Activated CD8-positive, alpha-beta memory T cell treated with anti-CD3 and anti-CD28 coated beads, Interleukin-2, amount 10 ng/mL, durations not matched to agents 7 days and 5 days (primary cell): ENCODE results near the gene CGB8. TPM values are rescaled to one million over a fixed set of nuclear protein-coding genes. Genes with fewer than 3 reads are reported as not detected.

Experiments
- ATAC-seq: fragments of 150-1000 bp; cut with Tn5 transposase; one replicate; pipeline ENCODE4 v1.10.0; 2021; ENCODE audit warnings: moderate library complexity
- CTCF ChIA-PET: fragments of 350-600 bp; sonication (Branson Sonifier 250); formaldehyde crosslinking; loops from one replicate; lab custom pipeline; 2021; ENCODE audit warnings: antibody characterized with exemption; lab: Charles Lee
- DNase-seq: peaks from one replicate; pipeline ENCODE4 v3.0.0-alpha.2; 2020
- H3K27ac Mint-ChIP-seq: one replicate; pipeline ENCODE4 v1.8.0; 2021; ENCODE audit warnings: mild to moderate bottlenecking, mixed read lengths
- H3K27me3 Mint-ChIP-seq: one replicate; pipeline ENCODE4 v1.8.0; 2021; ENCODE audit warnings: mixed read lengths
- H3K36me3 Mint-ChIP-seq: one replicate; pipeline ENCODE4 v1.8.0; 2021; ENCODE audit warnings: mild to moderate bottlenecking, mixed read lengths
- H3K4me1 Mint-ChIP-seq: one replicate; pipeline ENCODE4 v1.8.0; 2021; ENCODE audit warnings: mixed read lengths
- H3K4me3 Mint-ChIP-seq: one replicate; pipeline ENCODE4 v1.8.0; 2021; ENCODE audit warnings: mild to moderate bottlenecking, moderate library complexity, mixed read lengths
- H3K9me3 Mint-ChIP-seq: one replicate; pipeline ENCODE4 v1.8.0; 2022; ENCODE audit warnings: low read depth, mixed read lengths
- microRNA-seq: library from miRNA; unstranded; fragments of <30 nt; microRNA quantifications from one replicate; pipeline ENCODE4 v1.2.0, GENCODE V29; 2022
- total RNA-seq, 2 experiments: library from RNA; stranded (reverse); gene quantifications; one replicate each; pipeline ENCODE4 v1.2.3, GENCODE V29; 2021

The CGB8 gene
- total RNA-seq, 2 experiments from 2014 or later: not detected

- Mint-ChIP-seq H3K4me1 (peaks cover 6% of the 10 kb centered on the region), H3K27ac (no peak overlapping the region), H3K36me3 (peaks cover 33% of the 10 kb centered on the region), H3K27me3 (no peaks in the 10 kb centered on the region), H3K4me3 (no peak overlapping the region), H3K9me3 (no peaks in the 10 kb centered on the region)
- no peak for DNase-seq
- ATAC-seq: no peak
- CTCF ChIA-PET: interaction anchor here (0.7 to 2.8 kb wide), 2 partner anchors 11 to 14 kb away, joined by 4 to 10 read pairs; partner anchors contain the start of genes GYS1 and RUVBL2
These were observed 44.8 kb downstream of the CGB8 start for GRCh38 chr19:49004133-49004532.

GRCh38 chr19:48999481-49000325, 49.2 kb downstream of the CGB8 start:
- DNase-seq: peak; percentile 81
- ATAC-seq: peak; percentile 84
- H3K27me3 Mint-ChIP-seq: no peaks in the 10 kb centered on the region
- H3K4me3 Mint-ChIP-seq: no peak overlapping the region
- H3K4me1 Mint-ChIP-seq: peaks cover 25% of the 10 kb centered on the region
- CTCF ChIA-PET: interaction anchor here (0.6 to 5.7 kb wide), 19 partner anchors 9 to 322 kb away, joined by 3 to 47 read pairs (median 5); partner anchors contain the start of genes DHDH, LHB and LIN7B
- H3K36me3 Mint-ChIP-seq: peaks cover 27% of the 10 kb centered on the region
- no peaks in the 10 kb centered on the region for H3K9me3 Mint-ChIP-seq
- H3K27ac Mint-ChIP-seq: no peak overlapping the region

- Mint-ChIP-seq H3K4me1 (peaks cover 32% of the 10 kb centered on the region), H3K9me3 (no peaks in the 10 kb centered on the region), H3K27ac (no peak overlapping the region), H3K36me3 (peaks cover 24% of the 10 kb centered on the region), H3K4me3 (no peak overlapping the region), H3K27me3 (no peaks in the 10 kb centered on the region)
- peak; percentile 76 for DNase-seq
- CTCF ChIA-PET: interaction anchor here (1.1 to 5.7 kb wide), 9 partner anchors 11 to 201 kb away, joined by 4 to 47 read pairs (median 6); partner anchors contain the start of genes LHB and LIN7B
- no peak for ATAC-seq
These were observed 50.9 kb downstream of the CGB8 start for GRCh38 chr19:48997972-48998371.

Small RNA genes lying within 50 kb of the gene (microRNA-seq; reads per million reads assigned to microRNA genes)
- gene MIR6798: not detected

Other genes starting within 250 kb of the CGB8 start
- 10 to 100 TPM; 46.7 to 54.6 TPM for gene BCAT2, start 238.1 kb downstream of the CGB8 start, total RNA-seq
- under 1 TPM; 0.38 to 0.59 TPM for gene HSD17B14, start 212.6 kb downstream of the CGB8 start, total RNA-seq
- 1 to 10 TPM; 2.2 to 5.6 TPM for gene PLEKHA4, start 180.5 kb downstream of the CGB8 start, total RNA-seq
- 10 to 100 TPM; 32.1 to 89.7 TPM for gene PPP1R15A, start 176.7 kb downstream of the CGB8 start, total RNA-seq
- gene TULP2, start 150.4 kb downstream of the CGB8 start, total RNA-seq: under 1 TPM in 1 of 2 experiments, not detected in 1; 0.47 TPM
- gene NUCB1, start 148.8 kb downstream of the CGB8 start, total RNA-seq: 100 to 1,000 TPM; 185 to 226 TPM
- gene DHDH, start 115.4 kb downstream of the CGB8 start, total RNA-seq: 1 to 10 TPM in 1 of 2 experiments, under 1 TPM in 1; 0.96 to 1.1 TPM
- gene BAX, start 94.2 kb downstream of the CGB8 start, total RNA-seq: 100 to 1,000 TPM; 359 to 377 TPM
- gene FTL, start 83.8 kb downstream of the CGB8 start, total RNA-seq: 1,000 to 10,000 TPM; 1,380 to 1,403 TPM
- 10 to 100 TPM; 44.0 to 65.5 TPM for gene GYS1, start 55.8 kb downstream of the CGB8 start, total RNA-seq
- gene RUVBL2, start 55.2 kb downstream of the CGB8 start, total RNA-seq: 100 to 1,000 TPM; 124 to 125 TPM
- gene LHB, start 32.0 kb downstream of the CGB8 start, total RNA-seq: not detected
- not detected for gene CGB3, start 24.8 kb downstream of the CGB8 start, total RNA-seq
- gene CGB2, start 17.2 kb downstream of the CGB8 start, total RNA-seq: not detected
- gene CGB1, start 12.2 kb downstream of the CGB8 start, total RNA-seq: not detected
- gene CGB5, start 5.3 kb downstream of the CGB8 start, total RNA-seq: not detected
- not detected for gene CGB7, start 8.6 kb upstream of the CGB8 start, total RNA-seq
- not detected for gene NTF4, start 15.7 kb upstream of the CGB8 start, total RNA-seq
- gene KCNA7, start 23.6 kb upstream of the CGB8 start, total RNA-seq: not detected
- 100 to 1,000 TPM; 222 to 224 TPM for gene SNRNP70, start 36.3 kb upstream of the CGB8 start, total RNA-seq
- gene LIN7B, start 65.3 kb upstream of the CGB8 start, total RNA-seq: 1 to 10 TPM; 3.3 to 5.7 TPM
- 1 to 10 TPM; 1.6 to 1.8 TPM for gene C19orf73, start 70.0 kb upstream of the CGB8 start, total RNA-seq
- 1 to 10 TPM; 1.7 to 3.6 TPM for gene PPFIA3, start 70.4 kb upstream of the CGB8 start, total RNA-seq
- not detected for gene HRC, start 106.3 kb upstream of the CGB8 start, total RNA-seq
- gene TRPM4, start 108.7 kb upstream of the CGB8 start, total RNA-seq: under 1 TPM in 1 of 2 experiments, not detected in 1; 0.14 TPM